GM12873 (cell line): ENCODE measurements around the gene TFIP11.

ENCODE experiments used
- CTCF ChIP-seq: IDR thresholded peaks from 2 replicates; pipeline ENCODE4 v1.5.1; 2012; ENCODE audit warnings: low read depth, mild to moderate bottlenecking, moderate library complexity, low read length, control low read depth; ENCODE audit not compliant: insufficient read depth; ENCODE audit errors: missing control alignments

The TFIP11 gene

GRCh38 chr22:26501996-26502395 lies 10.3 kb downstream of the TFIP11 start:
- no peak for TF ChIP-seq CTCF

GRCh38 chr22:26499188-26499703 lies 13.0 kb downstream of the TFIP11 start:
- TF ChIP-seq CTCF = no peak

- TF ChIP-seq CTCF = no peak
Measured at GRCh38 chr22:26496456-26496855, 15.8 kb downstream of the TFIP11 start.

GRCh38 chr22:26494506-26494905 lies 17.8 kb downstream of the TFIP11 start:
- no peak for TF ChIP-seq CTCF

- TF ChIP-seq CTCF = no peak
Measured at GRCh38 chr22:26492220-26492619, 20.1 kb downstream of the TFIP11 start.

- no peak for TF ChIP-seq CTCF
Measured at GRCh38 chr22:26489447-26490036, 22.7 kb downstream of the TFIP11 start.

GRCh38 chr22:26487996-26488395 lies 24.3 kb downstream of the TFIP11 start:
- no peak for TF ChIP-seq CTCF
